Panc1 (cell line): ENCODE results near the gene SH3PXD2A. TPM values are rescaled to one million over a fixed set of nuclear protein-coding genes. Genes with fewer than 3 reads are reported as not detected.

ENCODE experiments used
- ATAC-seq: fragments of 200-7000 bp; cut with Tn5 transposase; 2 replicates; pipeline ENCODE4 v1.9.1; 2020; ENCODE audit warnings: mild to moderate bottlenecking, moderate library complexity
- BruUV-seq: library from RNA; stranded (reverse); fragments of 400-500 nt; replicated peaks from 2 replicates; lab custom pipeline; 2021; lab: Mats Ljungman, UMichigan
- CTCF ChIA-PET: fragments of 300-600 bp; sonication (Branson Sonifier 250); formaldehyde crosslinking; loops from one replicate; lab custom pipeline; 2022; ENCODE audit warnings: antibody characterized with exemption; lab: Charles Lee
- POLR2A ChIA-PET: fragments of 300-600 bp; sonication (Branson Sonifier 250); formaldehyde crosslinking; loops from one replicate; lab custom pipeline; 2022; ENCODE audit warnings: antibody characterized with exemption; lab: Charles Lee
- DNase-seq: peaks from one replicate; pipeline ENCODE4 v3.0.0-alpha.2; 2010; ENCODE audit warnings: low read depth, low spot score
- H3K27ac ChIP-seq: 2 replicates; pipeline ENCODE4 v1.5.1; 2011; ENCODE audit warnings: mild to moderate bottlenecking, low read length, inconsistent platforms
- H3K27me3 ChIP-seq: fragments of 200-500 bp; sonication (Bioruptor generic); 2 replicates; pipeline ENCODE4 v1.6.0; 2014; ENCODE audit warnings: low read length, inconsistent platforms; ENCODE audit not compliant: control insufficient read depth, insufficient read depth
- H3K36me3 ChIP-seq: fragments of 200-500 bp; sonication (Bioruptor generic); 2 replicates; pipeline ENCODE4 v1.5.1; 2014; ENCODE audit warnings: inconsistent platforms, mild to moderate bottlenecking, low read length, moderate library complexity; ENCODE audit not compliant: control insufficient read depth, insufficient read depth
- H3K4me1 ChIP-seq: 2 replicates; pipeline ENCODE4 v1.5.1; 2011; ENCODE audit warnings: inconsistent platforms, mild to moderate bottlenecking, low read length, moderate library complexity; ENCODE audit not compliant: control insufficient read depth, insufficient read depth
- H3K4me3 ChIP-seq, 2 experiments: 2 replicates each; pipeline ENCODE4 v1.5.1; 2011 to 2012; ENCODE audit warnings: low read depth in 2 of 2, low read length in 2 of 2, mild to moderate bottlenecking in 2 of 2, inconsistent platforms in 1 of 2, moderate library complexity in 1 of 2
- H3K9me3 ChIP-seq: fragments of 200-500 bp; sonication (Bioruptor generic); 2 replicates; pipeline ENCODE4 v1.5.1; 2014; ENCODE audit warnings: low read depth, mild to moderate bottlenecking, inconsistent platforms, low read length, moderate library complexity; ENCODE audit not compliant: control insufficient read depth, insufficient read depth
- CTCF ChIP-seq: fragments of 450-650 bp; IDR thresholded peaks from 2 replicates; pipeline ENCODE4 v1.5.1; 2017; ENCODE audit warnings: mild to moderate bottlenecking
- POLR2AphosphoS5 ChIP-seq: IDR thresholded peaks from 2 replicates; pipeline ENCODE4 v1.6.1; 2012; ENCODE audit warnings: mild to moderate bottlenecking, low read depth, low read length, moderate library complexity
- REST ChIP-seq, 2 experiments: IDR thresholded peaks; 2 replicates each; pipeline ENCODE4 v1.6.1; 2011 to 2012; ENCODE audit warnings: low read depth in 2 of 2, control low read depth in 1 of 2, low read length in 1 of 2, mild to moderate bottlenecking in 1 of 2, moderate library complexity in 1 of 2; ENCODE audit not compliant: insufficient read depth in 1 of 2
- SIN3A ChIP-seq: IDR thresholded peaks from 2 replicates; pipeline ENCODE4 v1.6.1; 2012; ENCODE audit warnings: low read depth, mild to moderate bottlenecking, low read length, moderate library complexity, borderline replicate concordance; ENCODE audit not compliant: insufficient read depth
- TCF7L2 ChIP-seq: IDR thresholded peaks from 2 replicates; pipeline ENCODE4 v1.6.1; 2011; ENCODE audit warnings: mild to moderate bottlenecking, low read depth, low read length, inconsistent platforms
- in situ Hi-C: cut with HindIII; loops from 2 replicates; pipeline ENCODE4 v1.10.0; 2016; ENCODE audit warnings: low sequenced_read_pairs, low pct_unique_long_range_greater_than_20kb
- intact Hi-C: fragments of 100-400 bp; cut with micrococcal nuclease; formaldehyde crosslinking; loops from one replicate; pipeline ENCODE4 v1.10.0; 2022; ENCODE audit not compliant: unreplicated experiment
- total RNA-seq: library from RNA; stranded (reverse); gene quantifications from one replicate; pipeline ENCODE4 v1.2.1, GENCODE V29; 2021; ENCODE audit not compliant: unreplicated experiment

Gene SH3PXD2A
- total RNA-seq, 1 experiment from 2014 or later = 5.7 TPM

GRCh38 chr10:103812432-103812831, 42.9 kb downstream of the SH3PXD2A start:
- POLR2A ChIA-PET = no interaction called here

GRCh38 chr10:103812004-103812403, 43.4 kb downstream of the SH3PXD2A start:
- ATAC-seq (no peak), DNase-seq (no peak)
- POLR2A ChIA-PET = no interaction called here
- BruUV-seq = no TSS peak
- no peak overlapping the region for H3K4me3 ChIP-seq
- intact Hi-C loops = no loop called here
- no peak overlapping the region for H3K27ac ChIP-seq
- H3K27me3 ChIP-seq = no peaks in the 10 kb centered on the region
- in situ Hi-C loops = no loop called here
- H3K36me3 ChIP-seq = no peaks in the 10 kb centered on the region
- TF ChIP-seq SIN3A (no peak), REST (IDR thresholded peaks at IDR 0.05; ENCODE audit: insufficient read depth in 1 of 2, low read depth in 2 of 2, low read length in 1 of 2) (no peak)
- CTCF ChIA-PET = no interaction called here
- no peaks in the 10 kb centered on the region for H3K9me3 ChIP-seq
- H3K4me1 ChIP-seq = no peaks in the 10 kb centered on the region

More at GRCh38 chr10:103812432-103812831, 42.9 kb downstream of the SH3PXD2A start:
- H3K27me3 ChIP-seq = no peaks in the 10 kb centered on the region
- H3K36me3 ChIP-seq = no peaks in the 10 kb centered on the region
- H3K4me1 ChIP-seq = no peaks in the 10 kb centered on the region
- DNase-seq = no peak
- no TSS peak for BruUV-seq
- TF ChIP-seq REST (IDR thresholded peaks at IDR 0.05; ENCODE audit: insufficient read depth in 1 of 2, low read depth in 2 of 2, low read length in 1 of 2) (no peak), SIN3A (no peak), CTCF (no peak), POLR2AphosphoS5 (no peak), TCF7L2 (no peak)
- H3K9me3 ChIP-seq = no peaks in the 10 kb centered on the region
- no peak overlapping the region for H3K4me3 ChIP-seq
- intact Hi-C loops (no loop called here), in situ Hi-C loops (no loop called here)
- H3K27ac ChIP-seq = no peak overlapping the region
- CTCF ChIA-PET = no interaction called here
- ATAC-seq = 0 out of 2 replicates have a peak, but pooled peaks have one; percentile 39
